NCI-H2107 treated with DMSO at 0.1 percent for 48 hours (cell line): ENCODE measurements around the gene FOXL1.

Source experiments
- DNase-seq: peaks from one replicate; lab custom pipeline; 2025; ENCODE audit not compliant: unreplicated experiment; lab: John Stamatoyannopoulos, UW

Gene FOXL1

GRCh38 chr16:86630471-86630870 lies 52.1 kb downstream of the FOXL1 start:
- DNase-seq = no peak

DNA sequence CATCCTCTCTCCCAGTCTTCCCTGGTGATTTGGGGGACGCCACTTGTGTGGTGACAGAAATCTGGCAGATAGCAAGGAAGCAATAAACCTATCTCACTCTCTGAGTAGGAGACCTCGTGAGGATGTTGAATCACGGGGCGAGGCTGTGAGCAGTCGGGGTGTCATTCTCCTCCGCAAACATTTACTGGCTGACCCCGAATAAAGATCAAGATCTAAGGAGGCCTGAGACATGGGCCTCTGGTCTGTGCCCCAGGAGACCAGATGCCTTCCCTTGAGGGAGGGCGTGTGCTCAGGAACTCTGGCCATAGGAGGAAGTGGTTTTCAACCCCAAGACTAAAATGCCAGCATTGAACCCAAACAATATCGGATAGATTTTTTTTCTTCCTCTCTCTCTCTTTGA lies 53.1 kb downstream of the FOXL1 start:
- no peak for DNase-seq
